ENCODE data around the gene PAX9. TPM values are rescaled to one million over a fixed set of nuclear protein-coding genes. Genes with fewer than 3 reads are reported as not detected.

PAX9 gene
- 0.38 TPM for total RNA-seq

GRCh38 chr14:36661506-36662257, at the start of gene PAX9:
PAX9 (plus strand) TSS chr14:36661860; CDS start chr14:36662090, 230 bp downstream.

Other genes starting within 250 kb of the PAX9 start
- not detected for gene NKX2-1, start 141.6 kb upstream of the PAX9 start, total RNA-seq
- gene NKX2-8, start 79.2 kb upstream of the PAX9 start, total RNA-seq = not detected

Data from camera-type eye (tissue), 1 donor.